ENCODE data around the gene TTLL5.

Gene TTLL5

GRCh38 chr14:75926431-75927115, 265.5 kb downstream of the TTLL5 start:
- no peak for DNase-seq

- no peak for DNase-seq
Measured at GRCh38 chr14:75927564-75928087, 266.6 kb downstream of the TTLL5 start.

GRCh38 chr14:75928690-75929181, 267.7 kb downstream of the TTLL5 start:
- no peak for DNase-seq

- DNase-seq: no peak
Measured at GRCh38 chr14:75933712-75934296, 272.8 kb downstream of the TTLL5 start.

- DNase-seq: peak in 1 of 2 donors; percentile 66
Measured at GRCh38 chr14:75934998-75935628, 274.1 kb downstream of the TTLL5 start.

- no peak for DNase-seq
Measured at GRCh38 chr14:75939200-75939599, 278.2 kb downstream of the TTLL5 start.

- DNase-seq: no peak
Measured at GRCh38 chr14:75941030-75941429, 280.0 kb downstream of the TTLL5 start.

- DNase-seq: no peak
Measured at GRCh38 chr14:75944607-75945241, 283.7 kb downstream of the TTLL5 start.

- DNase-seq: no peak
Measured at GRCh38 chr14:75946785-75947184, 285.7 kb downstream of the TTLL5 start.

GRCh38 chr14:75952489-75952888, 291.4 kb downstream of the TTLL5 start:
- DNase-seq: no peak

GRCh38 chr14:75959031-75959430, 298.0 kb downstream of the TTLL5 start:
- DNase-seq: no peak

GRCh38 chr14:75960231-75960630, 299.2 kb downstream of the TTLL5 start:
- DNase-seq: no peak

- no peak for DNase-seq
Measured at GRCh38 chr14:75961662-75962061, 300.6 kb downstream of the TTLL5 start.

GRCh38 chr14:75967866-75968265, 306.8 kb downstream of the TTLL5 start:
- DNase-seq: no peak

- DNase-seq: no peak
Measured at GRCh38 chr14:75968456-75968855, 307.4 kb downstream of the TTLL5 start.

GRCh38 chr14:75969126-75969525, 308.1 kb downstream of the TTLL5 start:
- no peak for DNase-seq

- DNase-seq: no peak
Measured at GRCh38 chr14:75969891-75970290, 308.8 kb downstream of the TTLL5 start.

GRCh38 chr14:75970989-75971388, 309.9 kb downstream of the TTLL5 start:
- no peak for DNase-seq

- DNase-seq: no peak
Measured at GRCh38 chr14:75971509-75971908, 310.5 kb downstream of the TTLL5 start.

- DNase-seq: no peak
Measured at GRCh38 chr14:75972801-75973421, 311.9 kb downstream of the TTLL5 start.

- DNase-seq: no peak
Measured at GRCh38 chr14:75976826-75977581, 316.0 kb downstream of the TTLL5 start.

GRCh38 chr14:75977582-75977943, 316.5 kb downstream of the TTLL5 start:
- no peak for DNase-seq

Measured in bone marrow (tissue), 2 donors.